ENCODE measurements around the gene ASB10.

- TF ChIP-seq CTCF (IDR thresholded peaks at IDR 0.05), result no peak
- no peak for TF ChIP-seq ZNF671 (CRISPR knock-in tag; IDR thresholded peaks at IDR 0.05)
- TF ChIP-seq CBFB (CRISPR knock-in tag; IDR thresholded peaks at IDR 0.05; ENCODE audit: low read depth), result no peak
- TF ChIP-seq CREB1 (CRISPR knock-in tag; IDR thresholded peaks at IDR 0.05), result no peak
- TF ChIP-seq ZNF416 (CRISPR knock-in tag; IDR thresholded peaks at IDR 0.05), result no peak
These were observed 46.8 kb upstream of the ASB10 start for GRCh38 chr7:151233804-151234203.
